Measurements from ENCODE around the gene UBE2Q2. TPM values are rescaled to one million over a fixed set of nuclear protein-coding genes. Genes with fewer than 3 reads are reported as not detected.
A peak's percentile ranks its signal among the peaks of the same experiment; 100 is the strongest.

UBE2Q2 gene
- total RNA-seq, 2 donors from 2014 or later, result 31.5 to 40.2 TPM

DNA sequence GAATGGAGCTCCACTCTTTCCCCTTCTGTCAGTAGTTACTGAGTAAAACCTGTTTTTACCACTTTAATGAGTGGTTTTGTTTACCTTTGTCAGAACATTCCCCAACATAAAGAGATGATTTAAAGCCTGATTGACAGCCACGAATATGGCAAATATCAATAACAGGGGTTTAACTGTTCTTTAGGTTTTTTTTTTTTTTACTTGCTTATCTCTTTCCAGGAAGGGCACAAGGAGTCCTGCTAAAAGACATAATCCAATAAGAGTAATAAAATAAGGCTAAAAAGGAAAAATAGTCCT lies 11.5 kb upstream of the UBE2Q2 start:
- ATAC-seq (ENCODE audit: insufficient number of reproducible peaks, low FRiP score, low read depth) (no peak), DNase-seq (ENCODE audit: low spot score) (no peak)
- Histone ChIP-seq H3K9me3 (no peaks in the 10 kb centered on the region), H3K27me3 (replicated peaks; ENCODE audit: insufficient read depth) (no peaks in the 10 kb centered on the region), H3K36me3 (no peaks in the 10 kb centered on the region), H3K4me3 (no peak overlapping the region), H3K4me1 (ENCODE audit: control insufficient read depth in 1 of 2, low read depth in 2 of 2) (peaks cover 0 to 3% of the 10 kb centered on the region in 2 donors), H3K27ac (no peak overlapping the region)
- TF ChIP-seq, protein P1, sequence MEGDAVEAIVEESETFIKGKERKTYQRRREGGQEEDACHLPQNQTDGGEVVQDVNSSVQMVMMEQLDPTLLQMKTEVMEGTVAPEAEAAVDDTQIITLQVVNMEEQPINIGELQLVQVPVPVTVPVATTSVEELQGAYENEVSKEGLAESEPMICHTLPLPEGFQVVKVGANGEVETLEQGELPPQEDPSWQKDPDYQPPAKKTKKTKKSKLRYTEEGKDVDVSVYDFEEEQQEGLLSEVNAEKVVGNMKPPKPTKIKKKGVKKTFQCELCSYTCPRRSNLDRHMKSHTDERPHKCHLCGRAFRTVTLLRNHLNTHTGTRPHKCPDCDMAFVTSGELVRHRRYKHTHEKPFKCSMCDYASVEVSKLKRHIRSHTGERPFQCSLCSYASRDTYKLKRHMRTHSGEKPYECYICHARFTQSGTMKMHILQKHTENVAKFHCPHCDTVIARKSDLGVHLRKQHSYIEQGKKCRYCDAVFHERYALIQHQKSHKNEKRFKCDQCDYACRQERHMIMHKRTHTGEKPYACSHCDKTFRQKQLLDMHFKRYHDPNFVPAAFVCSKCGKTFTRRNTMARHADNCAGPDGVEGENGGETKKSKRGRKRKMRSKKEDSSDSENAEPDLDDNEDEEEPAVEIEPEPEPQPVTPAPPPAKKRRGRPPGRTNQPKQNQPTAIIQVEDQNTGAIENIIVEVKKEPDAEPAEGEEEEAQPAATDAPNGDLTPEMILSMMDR (IDR thresholded peaks at IDR 0.05), result no peak

GRCh38 chr15:75832114-75832513 lies 11.1 kb upstream of the UBE2Q2 start:
- H3K27me3 ChIP-seq (replicated peaks; ENCODE audit: insufficient read depth), result no peaks in the 10 kb centered on the region
- TF ChIP-seq, protein P1 (IDR thresholded peaks at IDR 0.05), result no peak
- H3K27ac ChIP-seq, result no peak overlapping the region
- no peak for ATAC-seq (ENCODE audit: insufficient number of reproducible peaks, low FRiP score, low read depth)
- DNase-seq (ENCODE audit: low spot score), result no peak
- no peak overlapping the region for H3K4me3 ChIP-seq
- peaks cover 0 to 3% of the 10 kb centered on the region in 2 donors for H3K4me1 ChIP-seq (ENCODE audit: control insufficient read depth in 1 of 2, low read depth in 2 of 2)
- no peaks in the 10 kb centered on the region for H3K9me3 ChIP-seq
- H3K36me3 ChIP-seq, result no peaks in the 10 kb centered on the region

DNA sequence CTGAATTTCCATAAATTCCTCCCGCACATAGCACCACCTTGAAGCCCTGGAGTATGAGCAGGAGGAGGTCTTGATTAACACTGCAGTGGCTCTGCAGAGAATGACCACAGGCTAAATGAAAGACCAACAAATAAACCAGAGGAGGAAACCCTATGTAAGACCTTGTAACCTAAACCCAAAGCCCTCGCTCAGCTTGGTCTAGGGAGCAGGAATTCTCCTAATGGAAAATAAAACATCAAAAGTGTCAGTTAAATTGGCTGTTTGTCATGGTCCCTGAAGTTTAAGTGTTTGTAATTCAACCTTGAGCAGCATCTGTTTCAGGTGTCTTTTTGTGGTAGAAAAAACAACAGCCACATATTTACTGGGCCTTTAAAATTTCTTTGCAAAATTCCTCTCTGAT lies 9.2 kb upstream of the UBE2Q2 start:
- no peaks in the 10 kb centered on the region for H3K36me3 ChIP-seq
- no peaks in the 10 kb centered on the region for H3K9me3 ChIP-seq
- H3K27me3 ChIP-seq (replicated peaks; ENCODE audit: insufficient read depth), result no peaks in the 10 kb centered on the region
- ATAC-seq (ENCODE audit: insufficient number of reproducible peaks, low FRiP score, low read depth) (no peak), DNase-seq (ENCODE audit: low spot score) (no peak)
- TF ChIP-seq, protein P1 (IDR thresholded peaks at IDR 0.05), result no peak
- H3K4me3 ChIP-seq, result no peak overlapping the region
- H3K27ac ChIP-seq, result no peak overlapping the region
- H3K4me1 ChIP-seq (ENCODE audit: control insufficient read depth in 1 of 2, low read depth in 2 of 2), result peaks cover 0 to 3% of the 10 kb centered on the region in 2 donors

DNA sequence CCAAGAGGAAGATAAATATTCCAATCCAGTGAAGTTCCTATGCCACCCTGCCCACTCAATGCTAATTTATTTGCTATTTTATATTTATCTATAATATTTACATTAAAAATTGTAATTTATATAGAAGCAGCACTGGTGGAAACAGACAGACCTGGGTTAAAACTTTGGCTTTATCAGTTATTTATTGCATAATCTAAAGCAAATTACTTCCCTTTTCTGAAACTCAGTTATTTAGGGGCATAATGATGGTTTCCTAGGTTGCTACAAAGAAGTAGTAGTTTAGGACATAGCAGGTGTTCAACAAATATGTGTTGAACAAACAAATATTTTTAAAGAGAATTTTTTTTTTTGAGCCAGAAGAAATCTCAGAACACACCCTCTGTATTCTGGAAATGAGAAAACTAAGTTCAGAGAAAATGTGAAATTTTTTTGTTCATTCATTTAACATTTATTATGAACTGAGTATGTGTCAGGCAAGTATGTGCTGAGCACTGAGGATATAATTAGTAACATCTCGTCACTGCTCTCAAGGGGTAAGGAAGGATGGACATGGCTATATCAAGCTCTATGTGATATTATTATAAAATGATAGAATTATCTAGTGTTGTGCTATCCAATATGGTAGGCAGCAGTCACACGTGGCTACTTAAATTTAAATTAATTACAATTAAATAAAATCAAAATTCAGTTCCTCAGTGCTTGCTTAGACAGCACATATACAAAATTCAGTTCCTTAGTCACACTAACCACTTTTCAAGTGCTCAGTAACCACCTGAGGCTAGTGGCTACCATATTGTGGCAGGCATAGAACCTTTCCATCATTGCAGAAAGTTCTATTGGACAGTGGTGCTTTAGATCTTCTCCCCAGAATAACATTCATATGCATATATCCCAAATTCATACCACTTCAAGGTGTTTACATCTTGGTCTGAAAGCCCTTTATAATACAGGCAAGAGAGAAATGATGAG lies 7.0 kb upstream of the UBE2Q2 start:
- DNase-seq (ENCODE audit: low spot score) (no peak), ATAC-seq (ENCODE audit: insufficient number of reproducible peaks, low FRiP score, low read depth) (no peak)
- Histone ChIP-seq H3K27me3 (replicated peaks; ENCODE audit: insufficient read depth) (no peaks in the 10 kb centered on the region), H3K4me1 (ENCODE audit: control insufficient read depth in 1 of 2, low read depth in 2 of 2) (peaks cover 3 to 8% of the 10 kb centered on the region in 2 donors), H3K4me3 (no peak overlapping the region), H3K9me3 (no peaks in the 10 kb centered on the region), H3K27ac (no peak overlapping the region), H3K36me3 (no peaks in the 10 kb centered on the region)
- TF ChIP-seq, protein P1 (IDR thresholded peaks at IDR 0.05), result no peak

- Histone ChIP-seq H3K36me3 (no peaks in the 10 kb centered on the region), H3K27ac (peak overlapping the region in 1 of 2 donors; percentile 17), H3K4me1 (ENCODE audit: control insufficient read depth in 1 of 2, low read depth in 2 of 2) (peaks cover 3 to 11% of the 10 kb centered on the region in 2 donors), H3K9me3 (no peaks in the 10 kb centered on the region), H3K4me3 (no peak overlapping the region), H3K27me3 (replicated peaks; ENCODE audit: insufficient read depth) (no peaks in the 10 kb centered on the region)
- TF ChIP-seq, protein P1 (IDR thresholded peaks at IDR 0.05), result no peak
- DNase-seq (ENCODE audit: low spot score) (no peak), ATAC-seq (ENCODE audit: insufficient number of reproducible peaks, low FRiP score, low read depth) (no peak)
Measured at GRCh38 chr15:75836959-75837334, 6.3 kb upstream of the UBE2Q2 start.

Measured in thoracic aorta (tissue), 2 donors.